T-cell (primary cell): ENCODE results near the gene CASZ1. TPM values are rescaled to one million over a fixed set of nuclear protein-coding genes. Genes with fewer than 3 reads are reported as not detected.

ENCODE experiments used
- ATAC-seq, 4 experiments: fragments of 200-7000 bp in 3 of 4; fragments of 150-1000 bp in 1 of 4; cut with Tn5 transposase; replicated peaks in 1 of 4; 1 replicate in 3 of 4; 2 replicates in 1 of 4; pipeline ENCODE4 v1.10.0; 2021; ENCODE audit warnings: moderate library complexity in 3 of 4, mild to moderate bottlenecking in 2 of 4, moderate number of reproducible peaks in 1 of 4
- CTCF ChIA-PET, 2 donors: fragments of 300-600 bp; sonication (Branson Sonifier 250); formaldehyde crosslinking; loops; one replicate each; lab custom pipeline; 2022; ENCODE audit warnings: antibody characterized with exemption in 2 of 2; lab: Charles Lee
- POLR2A ChIA-PET, 2 donors: fragments of 300-600 bp; sonication (Branson Sonifier 250); formaldehyde crosslinking; loops; one replicate each; lab custom pipeline; 2022; ENCODE audit warnings: antibody characterized with exemption in 2 of 2; lab: Charles Lee
- DNase-seq, 35 experiments: peaks; one replicate each; pipeline versions ENCODE4 v3.0.0 to v3.0.0-alpha.2; 2013 to 2023
- H3K27ac ChIP-seq: one replicate; pipeline ENCODE4 v1.5.1; 2013; ENCODE audit warnings: low read length
- H3K27me3 ChIP-seq, 2 experiments: replicated peaks in 1 of 2; 1 replicate in 1 of 2; 2 replicates in 1 of 2; pipeline versions ENCODE4 v1.6.1 to v1.7.0; 2013; ENCODE audit warnings: low read length in 1 of 2, mixed read lengths in 1 of 2; ENCODE audit not compliant: control insufficient read depth in 2 of 2, insufficient read depth in 2 of 2; ENCODE audit errors: extremely low read depth in 1 of 2
- H3K36me3 ChIP-seq, 2 donors: 1 replicate in 1 of 2; 2 replicates in 1 of 2; pipeline versions ENCODE4 v1.6.1 to v1.7.0; 2013; ENCODE audit warnings: low read length in 1 of 2; ENCODE audit not compliant: control insufficient read depth in 2 of 2, insufficient read depth in 1 of 2; ENCODE audit errors: extremely low read depth in 1 of 2
- H3K4me1 ChIP-seq, 2 experiments: 1 replicate in 1 of 2; 2 replicates in 1 of 2; pipeline versions ENCODE4 v1.6.1 to v1.7.0; 2013; ENCODE audit warnings: low read length in 2 of 2, mixed read lengths in 1 of 2; ENCODE audit not compliant: insufficient read depth in 2 of 2, control insufficient read depth in 1 of 2; ENCODE audit errors: extremely low read depth in 1 of 2
- H3K4me3 ChIP-seq, 2 donors: 1 replicate in 1 of 2; 2 replicates in 1 of 2; pipeline versions ENCODE4 v1.5.1 to v1.7.0; 2013; ENCODE audit warnings: mild to moderate bottlenecking in 2 of 2, low read length in 1 of 2, moderate library complexity in 1 of 2; ENCODE audit not compliant: control insufficient read depth in 1 of 2; ENCODE audit errors: extremely low read depth in 1 of 2
- H3K9me3 ChIP-seq: 2 replicates; pipeline ENCODE4 v1.7.0; 2013
- H3K27ac Mint-ChIP-seq, 2 donors: one replicate each; pipeline ENCODE4 v1.8.0; 2020 to 2021; ENCODE audit warnings: mild to moderate bottlenecking in 2 of 2, mixed read lengths in 2 of 2
- H3K27me3 Mint-ChIP-seq, 2 donors: one replicate each; pipeline ENCODE4 v1.8.0; 2021 to 2022; ENCODE audit warnings: mixed read lengths in 2 of 2
- H3K36me3 Mint-ChIP-seq: one replicate; pipeline ENCODE4 v1.8.0; 2021; ENCODE audit warnings: mixed read lengths
- H3K4me1 Mint-ChIP-seq, 3 donors: one replicate each; pipeline ENCODE4 v1.8.0; 2020 to 2022; ENCODE audit warnings: mixed read lengths in 3 of 3, mild to moderate bottlenecking in 1 of 3
- H3K4me3 Mint-ChIP-seq, 3 donors: one replicate each; pipeline ENCODE4 v1.8.0; 2020 to 2022; ENCODE audit warnings: mild to moderate bottlenecking in 3 of 3, mixed read lengths in 3 of 3, moderate library complexity in 3 of 3
- H3K9me3 Mint-ChIP-seq, 3 donors: one replicate each; pipeline ENCODE4 v1.8.0; 2020 to 2022; ENCODE audit warnings: mixed read lengths in 3 of 3
- WGBS: methylation state at CpG from one replicate; pipeline ENCODE4 v1.1.5; 2013; ENCODE audit warnings: missing lambda C conversion rate; ENCODE audit not compliant: insufficient coverage; 5-methylcytosine and 5-hydroxymethylcytosine counted together
- total RNA-seq, 35 experiments: library from RNA in 6 of 35; stranded (reverse) in 6 of 35; fragments of 120-200 nt in 1 of 35; gene quantifications; one replicate each; pipeline versions ENCODE4 v1.2.1 to v1.2.4 and lab custom pipeline; 2013 to 2026

CASZ1 gene
- total RNA-seq, 5 donors from 2014 or later (not counting 1 experiment from before 2014, with no cell fraction given): 12.9 to 23.0 (median 14.3) TPM

GRCh38 chr1:10647414-10648170 is 148.9 kb downstream of the CASZ1 start:
- Mint-ChIP-seq H3K4me3 (no peak overlapping the region), H3K36me3 (peaks cover 6% of the 10 kb centered on the region), H3K9me3 (no peaks in the 10 kb centered on the region), H3K4me1 (no peaks in the 10 kb centered on the region), H3K27ac (no peak overlapping the region), H3K27me3 (no peaks in the 10 kb centered on the region)
- WGBS: 96% methylated on average over 27 of the region's 38 CpGs
- H3K36me3 ChIP-seq: peaks cover 0 to 6% of the 10 kb centered on the region in 2 donors
- no peaks in the 10 kb centered on the region for H3K4me1 ChIP-seq
- H3K9me3 ChIP-seq: no peaks in the 10 kb centered on the region
- ChIA-PET POLR2A (no interaction called here), CTCF (no interaction called here)
- ATAC-seq: no peak
- H3K27me3 ChIP-seq: no peaks in the 10 kb centered on the region
- H3K27ac ChIP-seq: no peak overlapping the region
- H3K4me3 ChIP-seq: no peak overlapping the region
- no peak for DNase-seq

- Mint-ChIP-seq H3K9me3 (no peaks in the 10 kb centered on the region), H3K36me3 (peaks cover 3% of the 10 kb centered on the region), H3K4me3 (no peak overlapping the region), H3K27ac (no peak overlapping the region), H3K4me1 (no peaks in the 10 kb centered on the region), H3K27me3 (no peaks in the 10 kb centered on the region)
- WGBS: 94% methylated on average over 12 of the region's 12 CpGs
- POLR2A ChIA-PET: no interaction called here
- Histone ChIP-seq H3K36me3 (peaks cover 0 to 6% of the 10 kb centered on the region in 2 donors), H3K4me3 (no peak overlapping the region), H3K27ac (no peak overlapping the region), H3K4me1 (no peaks in the 10 kb centered on the region), H3K9me3 (no peaks in the 10 kb centered on the region), H3K27me3 (no peaks in the 10 kb centered on the region)
- CTCF ChIA-PET: no interaction called here
- no peak for ATAC-seq
- no peak for DNase-seq
These were observed 150.0 kb downstream of the CASZ1 start for GRCh38 chr1:10646347-10646861.

- Mint-ChIP-seq H3K36me3 (peaks cover 4% of the 10 kb centered on the region), H3K4me1 (no peaks in the 10 kb centered on the region), H3K27me3 (no peaks in the 10 kb centered on the region), H3K4me3 (no peak overlapping the region), H3K9me3 (no peaks in the 10 kb centered on the region), H3K27ac (no peak overlapping the region)
- WGBS: 88% methylated on average over 28 of the region's 32 CpGs
- Histone ChIP-seq H3K4me1 (no peaks in the 10 kb centered on the region), H3K36me3 (peaks cover 0 to 6% of the 10 kb centered on the region in 2 donors), H3K9me3 (no peaks in the 10 kb centered on the region), H3K27me3 (no peaks in the 10 kb centered on the region), H3K4me3 (no peak overlapping the region), H3K27ac (no peak overlapping the region)
- ATAC-seq (no peak), DNase-seq (no peak)
- ChIA-PET CTCF (no interaction called here), POLR2A (interaction anchor here in 1 of 2 donors (0.5 kb wide), 1 partner anchor 17 kb away, joined by 4 read pairs; no protein-coding TSS in a partner anchor)
These were observed 151.9 kb downstream of the CASZ1 start for GRCh38 chr1:10644307-10645128.

GRCh38 chr1:10643607-10644306 is 152.7 kb downstream of the CASZ1 start:
- Histone ChIP-seq H3K9me3 (no peaks in the 10 kb centered on the region), H3K27ac (no peak overlapping the region), H3K4me1 (no peaks in the 10 kb centered on the region), H3K36me3 (peaks cover 0 to 6% of the 10 kb centered on the region in 2 donors), H3K27me3 (no peaks in the 10 kb centered on the region), H3K4me3 (no peak overlapping the region)
- DNase-seq (no peak), ATAC-seq (no peak)
- ChIA-PET POLR2A (no interaction called here), CTCF (no interaction called here)
- WGBS: 87% methylated on average over 17 of the region's 17 CpGs
- Mint-ChIP-seq H3K27ac (no peak overlapping the region), H3K4me3 (no peak overlapping the region), H3K4me1 (no peaks in the 10 kb centered on the region), H3K36me3 (peaks cover 6% of the 10 kb centered on the region), H3K27me3 (no peaks in the 10 kb centered on the region), H3K9me3 (no peaks in the 10 kb centered on the region)

- peaks cover 6% of the 10 kb centered on the region for H3K36me3 Mint-ChIP-seq
- 90% methylated on average over 24 of the region's 31 CpGs for WGBS
- H3K4me3 Mint-ChIP-seq: no peak overlapping the region
- H3K4me1 ChIP-seq: peaks cover 0 to 6% of the 10 kb centered on the region in 2 experiments
- ChIA-PET CTCF (no interaction called here), POLR2A (no interaction called here)
- H3K9me3 ChIP-seq: no peaks in the 10 kb centered on the region
- no peak overlapping the region for H3K4me3 ChIP-seq
- no peaks in the 10 kb centered on the region for H3K9me3 Mint-ChIP-seq
- no peak overlapping the region for H3K27ac Mint-ChIP-seq
- H3K27me3 ChIP-seq: peaks cover 0 to 4% of the 10 kb centered on the region in 2 experiments
- no peaks in the 10 kb centered on the region for H3K27me3 Mint-ChIP-seq
- H3K4me1 Mint-ChIP-seq: peaks cover 0 to 5% (median 4%) of the 10 kb centered on the region in 3 donors
- H3K36me3 ChIP-seq: peaks cover 0 to 6% of the 10 kb centered on the region in 2 donors
- DNase-seq (no peak), ATAC-seq (no peak)
- H3K27ac ChIP-seq: no peak overlapping the region
These were observed 153.9 kb downstream of the CASZ1 start for GRCh38 chr1:10642403-10643080.
